GM18861 (cell line): ENCODE results near the gene ZNF746.

Experiments
- ATAC-seq: cut with Tn5 transposase; IDR thresholded peaks from one replicate; pipeline ENCODE4 v1.9.1; 2021; ENCODE audit not compliant: unreplicated experiment

ZNF746 gene

DNA sequence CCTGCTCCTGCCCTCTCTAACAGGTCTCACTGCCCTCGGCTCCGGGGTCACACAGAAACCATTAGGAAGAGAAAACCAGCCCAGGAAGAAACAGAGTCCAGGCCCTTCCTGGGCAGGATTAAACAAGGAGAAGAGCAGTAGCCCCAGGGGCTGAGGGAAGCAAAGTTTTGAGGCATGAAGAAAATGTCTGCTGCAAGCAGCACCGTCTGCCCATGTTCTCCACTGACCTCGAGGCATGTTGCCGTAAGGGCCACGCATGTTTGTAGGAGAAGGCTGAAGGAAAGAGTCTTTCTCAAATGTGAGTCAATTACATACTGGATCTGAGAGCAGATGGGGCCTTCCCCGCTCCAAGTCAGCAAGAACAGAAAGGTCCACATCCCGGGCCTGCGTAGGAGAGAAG is 4.2 kb downstream of the ZNF746 start:
- ATAC-seq, result no peak

DNA sequence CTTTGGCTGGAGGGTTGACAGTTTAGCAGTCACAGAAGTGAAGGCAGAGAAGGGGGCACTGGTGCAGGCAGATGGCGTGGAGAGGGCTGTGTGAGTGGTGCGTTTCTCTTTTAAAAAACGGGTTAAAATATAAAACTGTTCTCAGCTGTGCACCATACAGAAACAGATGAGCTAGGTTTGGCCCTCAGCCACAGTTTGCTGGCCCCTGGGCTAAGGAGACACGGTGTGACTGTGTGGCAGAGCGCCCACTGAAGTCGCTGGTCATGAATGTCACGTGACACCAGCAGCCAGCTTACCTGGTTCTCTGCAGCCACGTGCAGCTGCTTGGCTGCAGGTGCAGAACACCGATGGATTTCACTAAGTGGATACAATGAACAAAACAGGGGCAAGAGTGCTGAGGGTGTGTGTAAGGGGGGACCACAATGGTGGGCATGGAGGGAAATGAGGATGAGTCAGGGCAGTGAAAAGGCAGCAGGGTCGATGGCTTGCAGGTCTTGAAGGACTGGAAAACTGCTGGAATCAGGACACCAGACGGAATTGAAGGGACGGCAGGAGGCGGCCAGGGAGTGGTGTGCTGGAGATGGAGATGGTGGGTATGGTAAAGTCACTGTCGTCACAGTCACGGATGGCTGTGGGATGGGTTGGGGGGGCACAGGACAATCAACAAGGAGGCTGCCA is 7.4 kb downstream of the ZNF746 start:
- no peak for ATAC-seq

DNA sequence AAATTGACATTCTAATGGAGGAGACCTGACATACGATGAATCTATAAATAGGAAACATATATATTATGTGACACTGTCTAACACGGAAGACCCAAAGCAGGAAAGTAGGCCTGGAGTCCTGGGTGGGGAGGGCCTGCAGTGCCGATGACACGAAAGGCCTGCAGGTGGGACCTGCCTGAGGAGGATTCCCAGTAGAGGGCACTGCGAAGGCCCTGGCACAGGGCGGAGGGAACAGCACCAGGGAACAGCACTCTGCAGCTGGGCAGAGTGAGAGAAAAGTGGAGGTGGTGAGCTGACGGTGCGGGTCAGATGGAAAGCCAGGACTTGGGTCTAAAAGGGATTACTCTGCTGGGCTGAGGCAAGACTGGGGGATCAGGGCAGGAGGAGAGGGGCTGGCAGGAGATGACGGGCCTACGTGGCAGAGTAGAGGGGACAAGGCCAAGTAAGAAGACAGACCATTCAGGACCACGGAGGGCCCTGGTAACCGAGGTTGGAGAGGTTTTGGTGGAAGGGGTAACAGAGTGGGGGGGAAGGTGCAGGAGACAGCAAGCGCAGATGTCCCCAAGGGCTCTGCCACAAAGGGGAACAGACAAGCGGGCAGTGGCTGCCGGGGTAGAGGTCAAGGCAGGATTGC is 8.1 kb downstream of the ZNF746 start:
- no peak for ATAC-seq

DNA sequence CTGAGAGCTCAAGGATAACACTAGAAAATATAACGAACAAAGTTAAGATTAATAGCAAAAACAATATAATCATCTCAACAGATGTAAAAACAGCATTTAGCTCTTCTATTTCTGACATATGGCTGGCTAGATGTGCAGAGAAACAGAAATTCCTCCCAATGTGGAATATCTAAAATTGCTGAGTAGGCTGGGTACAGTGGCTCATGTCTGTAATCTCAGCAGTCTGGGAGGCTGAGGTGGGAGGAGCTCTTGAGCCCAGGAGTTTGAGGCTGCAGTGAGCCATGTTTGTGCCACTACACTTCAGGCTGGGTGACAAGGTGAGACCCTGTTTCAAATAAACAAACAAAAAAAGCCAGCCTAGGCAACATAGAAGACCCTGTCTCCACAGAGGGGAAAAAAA is 18.0 kb downstream of the ZNF746 start:
- ATAC-seq, result no peak

DNA sequence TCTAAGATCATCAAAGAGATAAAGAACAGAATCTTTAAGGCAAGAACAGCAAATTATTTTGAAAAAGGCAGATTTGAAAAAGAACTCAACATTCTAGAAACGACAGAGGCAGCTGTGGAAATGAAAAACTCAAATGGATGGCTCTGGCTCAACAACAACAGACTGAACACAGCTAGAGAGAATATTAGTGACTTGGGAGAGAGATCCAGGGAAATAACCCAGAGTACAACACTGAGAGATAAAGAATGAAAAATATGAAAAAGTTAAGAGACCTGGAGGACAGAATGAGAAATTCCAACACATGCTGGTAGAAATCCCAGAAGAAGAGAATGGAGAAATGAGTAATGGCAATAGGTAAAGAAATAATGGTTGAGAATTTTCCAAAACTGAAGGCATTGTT is 18.9 kb downstream of the ZNF746 start:
- ATAC-seq, result no peak

DNA sequence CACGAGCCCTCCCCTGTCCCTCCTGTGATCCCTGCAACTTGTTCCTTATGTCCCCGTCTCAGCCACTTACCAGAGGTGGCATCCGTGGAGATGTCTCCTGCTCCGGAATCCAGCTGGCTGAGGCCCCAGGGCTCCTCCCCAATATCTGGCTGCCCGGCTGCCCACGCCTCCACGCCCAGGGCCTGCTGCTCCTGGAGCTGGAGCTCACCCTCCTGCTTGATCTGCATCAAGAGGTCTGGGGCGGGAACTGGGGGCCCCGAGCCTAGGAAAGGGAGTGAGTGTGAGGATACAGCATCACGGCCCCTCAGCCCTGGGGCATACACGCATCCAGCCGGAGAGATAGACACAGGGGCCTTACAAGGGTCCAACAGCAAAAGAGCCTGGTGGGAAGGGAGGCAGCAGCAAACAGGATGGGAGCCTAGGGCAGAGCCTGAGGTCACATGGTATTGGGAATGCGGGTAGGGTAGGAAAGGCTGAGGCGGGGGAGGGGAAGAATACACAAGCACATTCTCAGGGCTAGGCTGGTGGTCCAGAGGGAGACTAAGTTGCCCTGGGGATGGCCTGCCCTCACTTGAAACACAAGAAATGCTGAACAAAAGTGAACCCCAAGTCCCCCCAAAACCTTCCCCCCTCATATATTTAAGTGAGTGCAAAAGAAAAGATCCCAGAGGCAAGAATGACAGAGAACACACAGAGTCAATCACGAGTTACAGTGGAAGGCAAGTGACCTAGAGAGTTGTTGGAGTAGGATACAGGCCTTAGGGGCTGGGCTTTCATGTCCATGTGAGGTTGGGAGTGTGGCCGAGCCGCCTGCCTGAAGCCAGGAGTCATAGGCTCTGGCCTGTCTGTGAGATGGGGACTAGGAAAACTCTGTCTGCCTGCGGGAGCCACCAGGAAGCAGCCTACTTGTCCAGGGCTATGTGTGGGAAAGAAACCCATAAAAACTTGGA is 19.8 kb downstream of the ZNF746 start:
- no peak for ATAC-seq

DNA sequence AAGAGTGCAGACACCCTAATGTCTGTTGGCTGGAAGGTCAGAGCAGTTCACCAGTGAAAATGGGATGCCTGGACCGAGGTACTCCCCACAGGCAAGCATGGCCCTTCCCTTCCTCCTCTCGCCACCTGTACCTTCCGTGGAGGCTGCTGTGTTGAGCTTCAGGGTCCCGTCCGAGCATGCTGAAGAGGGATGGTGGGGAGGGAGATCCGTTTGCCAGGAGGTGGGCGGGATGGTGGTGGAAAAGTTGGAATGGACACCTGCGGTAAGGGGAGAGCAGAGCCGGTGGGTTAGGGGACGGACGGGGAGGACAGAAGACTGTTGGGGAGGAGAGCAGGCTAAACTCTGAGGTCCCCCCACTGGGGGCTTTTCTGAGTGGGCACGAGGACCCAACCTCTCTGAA is 20.8 kb downstream of the ZNF746 start:
- no peak for ATAC-seq

DNA sequence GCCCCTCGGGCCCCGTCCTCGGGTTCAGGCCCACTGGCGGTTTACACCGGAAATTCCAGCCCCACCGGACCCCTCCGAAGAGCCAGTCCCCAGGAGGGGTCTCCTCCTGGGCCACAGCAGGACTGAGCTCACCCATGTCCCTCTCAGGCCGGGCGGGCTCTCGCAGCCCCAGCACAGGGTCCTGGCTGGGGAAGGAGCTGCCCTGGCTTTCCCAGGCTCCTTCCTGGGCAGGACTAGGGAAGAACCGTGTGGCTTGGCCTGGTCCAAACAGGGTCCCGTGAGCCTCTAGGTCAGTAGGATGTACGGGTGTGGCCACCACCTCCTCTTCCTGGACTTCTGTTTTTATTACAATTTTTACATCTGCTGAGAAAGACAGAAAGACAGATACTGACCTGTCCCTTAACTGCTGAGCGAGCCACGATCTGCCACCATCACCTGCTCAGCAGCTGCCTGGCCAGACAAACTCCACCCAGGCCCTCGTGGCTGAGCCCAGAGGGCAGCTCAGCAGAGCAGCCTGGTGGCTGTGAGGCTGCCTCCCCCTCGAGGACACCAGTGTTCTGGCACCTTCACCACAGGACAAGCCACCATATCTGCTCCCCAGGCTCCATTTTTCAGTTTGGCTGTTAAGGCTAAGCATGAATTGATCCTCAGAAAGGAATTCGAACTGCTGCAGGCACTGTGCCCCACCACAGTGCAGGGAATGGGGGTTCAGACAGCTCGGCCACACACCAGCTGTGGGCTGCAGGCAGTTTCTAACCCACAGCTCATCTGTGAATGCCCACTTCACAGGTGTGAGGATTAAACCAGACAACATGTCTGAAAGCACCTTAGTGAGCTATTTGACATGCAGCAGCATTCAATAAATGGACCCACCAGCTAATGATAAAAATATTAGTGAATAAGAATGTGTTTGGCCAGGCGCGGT is 22.2 kb downstream of the ZNF746 start:
- ATAC-seq, result no peak

DNA sequence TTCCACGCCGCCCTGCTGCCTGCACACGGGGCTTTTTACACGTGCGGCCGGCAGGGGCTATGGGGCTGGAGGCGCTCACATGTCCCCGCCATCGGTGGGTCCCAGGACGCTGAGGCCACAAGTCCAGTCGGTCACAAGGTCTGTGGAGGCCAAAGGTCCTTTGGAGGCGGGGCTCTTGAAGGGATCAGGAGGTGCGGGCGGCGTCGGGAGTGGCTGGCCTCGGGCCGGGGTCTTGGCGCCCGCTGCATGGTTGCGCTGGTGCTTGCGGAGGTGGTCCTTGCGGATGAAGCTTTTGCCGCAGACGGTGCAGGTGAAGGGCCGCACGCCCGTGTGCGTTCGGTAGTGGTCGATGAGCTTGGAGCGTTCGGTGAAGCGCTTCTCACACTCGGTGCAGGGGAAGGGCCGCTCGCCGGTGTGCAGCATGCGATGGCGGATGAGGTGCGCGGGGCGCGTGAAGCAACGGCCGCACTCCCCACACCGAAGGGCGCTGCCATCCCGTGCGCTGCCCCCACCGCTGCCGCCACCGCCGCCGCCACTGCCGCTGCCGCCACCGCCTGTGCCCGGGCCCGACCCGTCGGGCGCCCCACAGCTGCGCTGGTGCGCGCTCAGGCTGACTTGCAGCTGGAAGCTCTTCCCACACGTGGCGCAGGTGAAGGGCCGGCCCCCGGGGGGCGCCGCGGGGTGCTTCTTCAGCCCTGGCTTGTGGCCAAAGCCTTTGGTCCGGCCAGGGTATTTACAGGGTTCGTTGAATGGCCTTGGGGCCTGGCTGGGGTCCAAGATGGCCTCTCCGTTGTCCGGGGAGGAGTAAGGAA is 23.1 kb downstream of the ZNF746 start:
- no peak for ATAC-seq

DNA sequence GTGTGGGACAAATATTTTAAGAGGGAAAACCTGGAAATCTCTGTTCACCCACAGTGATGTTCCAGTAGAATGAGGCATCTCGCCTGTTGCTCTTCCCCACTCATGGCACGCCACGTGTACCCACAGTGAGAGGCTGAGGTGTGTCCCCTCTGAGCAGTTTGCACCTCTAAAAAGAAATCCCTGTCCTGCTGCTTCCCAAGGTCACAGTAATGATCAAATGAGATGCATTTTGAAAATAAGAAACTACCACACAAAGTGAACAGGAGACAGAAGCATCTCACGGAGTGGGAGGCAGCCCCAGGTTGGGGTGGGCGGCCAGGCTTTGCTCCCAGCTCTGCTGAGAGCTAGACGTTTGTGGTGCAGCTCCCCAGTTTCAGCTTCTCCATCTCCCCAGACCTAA is 24.4 kb downstream of the ZNF746 start:
- no peak for ATAC-seq

DNA sequence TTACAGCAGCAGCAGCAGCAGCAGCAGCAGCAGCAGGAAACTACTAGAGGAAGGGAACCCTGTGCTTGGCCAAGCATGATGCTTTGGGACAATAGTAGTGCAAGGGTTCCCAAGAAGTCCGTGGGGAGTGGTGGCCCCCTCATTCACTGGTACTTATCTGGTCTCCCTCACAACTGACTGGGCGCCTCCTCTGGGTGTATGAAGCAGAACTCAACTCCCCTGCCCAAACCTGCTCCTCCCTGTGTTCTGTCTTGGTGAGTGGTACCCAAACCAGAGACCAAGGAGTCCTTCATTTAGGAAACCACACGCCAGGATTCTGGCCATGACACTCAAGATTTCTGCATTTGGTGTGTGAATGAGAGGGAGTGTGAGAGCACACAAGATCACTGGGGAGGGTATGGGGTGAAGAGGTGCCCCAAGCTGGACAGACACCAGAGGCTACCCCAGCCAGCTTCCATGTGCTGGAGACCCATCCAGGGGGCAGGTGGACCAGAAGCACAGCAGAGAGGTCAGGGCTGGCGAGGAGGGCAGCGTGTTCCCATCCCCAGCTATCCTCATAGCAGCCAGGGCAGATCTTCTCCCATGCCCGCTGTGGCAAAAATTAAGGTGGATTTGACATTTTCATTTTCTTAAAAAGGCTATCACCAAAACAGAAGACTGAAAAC is 26.2 kb downstream of the ZNF746 start:
- no peak for ATAC-seq

DNA sequence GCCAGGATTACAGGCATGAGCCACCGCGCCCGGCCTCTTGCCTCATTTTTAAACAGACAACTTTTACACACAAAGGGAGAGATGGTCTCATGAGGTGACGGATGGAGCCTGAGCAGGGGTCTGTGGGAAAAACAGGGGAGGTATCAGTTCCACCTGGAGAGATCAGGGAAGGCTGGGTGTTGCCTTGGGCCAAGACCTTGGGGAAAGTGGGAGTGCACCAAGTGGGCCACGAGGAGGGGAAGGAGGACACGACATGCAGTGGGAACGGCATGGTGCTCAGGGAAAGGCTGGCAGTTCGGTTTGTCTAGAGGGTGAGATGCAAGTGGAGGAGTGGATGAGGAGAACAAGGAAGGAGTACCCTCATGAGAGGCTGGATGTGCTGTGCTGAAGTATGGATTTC is 27.8 kb downstream of the ZNF746 start:
- no peak for ATAC-seq

DNA sequence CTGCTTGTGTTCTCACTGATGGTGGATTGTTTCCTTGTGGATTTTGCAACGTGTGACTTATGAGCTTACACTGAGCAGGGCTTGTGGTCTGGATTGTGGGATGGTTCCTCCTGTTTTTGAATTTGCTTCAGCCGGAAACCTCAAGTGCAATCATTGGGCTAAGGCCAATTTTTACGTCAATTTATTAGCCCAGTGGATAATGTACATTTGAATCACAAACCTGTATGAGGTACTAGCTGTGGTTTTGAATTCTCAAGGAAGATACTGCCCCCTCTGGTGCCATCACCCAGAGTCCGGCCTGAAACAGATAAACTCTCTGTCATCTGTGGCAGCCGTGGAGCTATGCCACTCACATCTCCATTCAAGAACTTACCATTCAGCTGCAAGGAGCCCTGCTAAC is 29.4 kb downstream of the ZNF746 start:
- ATAC-seq, result no peak

DNA sequence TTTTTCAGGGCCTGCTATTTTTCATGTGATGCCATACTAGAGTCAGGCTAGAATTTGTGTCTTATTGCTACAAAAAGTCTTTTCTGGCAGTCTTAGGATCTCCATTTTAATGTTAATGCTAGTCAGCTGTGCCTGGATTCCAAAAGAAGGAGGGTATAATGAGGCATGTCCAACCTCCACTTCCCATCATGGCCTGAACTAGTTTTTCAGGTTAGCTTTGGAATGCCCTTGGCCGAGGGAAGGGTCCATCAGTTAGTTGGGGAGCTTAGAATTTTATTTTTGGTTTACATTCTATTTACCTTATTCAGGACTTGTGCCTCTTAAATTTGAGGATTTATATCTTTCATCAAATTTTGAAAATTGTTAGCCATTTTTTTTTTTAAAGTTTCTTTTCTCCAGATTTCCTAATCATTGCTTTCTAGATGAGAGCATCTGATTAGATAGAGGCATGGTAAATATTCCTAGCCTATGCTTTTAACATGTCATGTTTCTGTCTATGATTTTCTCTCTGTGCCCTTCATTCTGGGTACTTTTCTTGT is 30.2 kb downstream of the ZNF746 start:
- no peak for ATAC-seq

DNA sequence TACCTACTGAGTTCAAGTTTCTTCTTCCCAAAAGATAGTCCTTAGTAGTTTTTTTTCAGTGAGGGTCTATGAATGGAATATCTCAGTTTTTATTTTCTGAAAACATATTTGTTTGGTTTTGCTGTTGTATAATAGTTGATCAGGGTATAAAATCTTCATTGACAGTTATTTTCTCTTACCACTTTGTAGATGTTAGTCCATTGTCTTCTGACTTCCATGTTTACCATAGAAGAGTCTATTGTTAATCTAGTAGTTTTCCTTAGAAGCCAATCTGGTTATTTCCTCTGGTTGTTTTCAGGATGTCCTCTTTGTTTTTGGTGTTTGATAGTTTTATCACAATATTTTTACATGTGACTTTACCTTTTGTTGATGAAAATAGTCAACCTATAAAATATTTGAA is 31.2 kb downstream of the ZNF746 start:
- no peak for ATAC-seq

DNA sequence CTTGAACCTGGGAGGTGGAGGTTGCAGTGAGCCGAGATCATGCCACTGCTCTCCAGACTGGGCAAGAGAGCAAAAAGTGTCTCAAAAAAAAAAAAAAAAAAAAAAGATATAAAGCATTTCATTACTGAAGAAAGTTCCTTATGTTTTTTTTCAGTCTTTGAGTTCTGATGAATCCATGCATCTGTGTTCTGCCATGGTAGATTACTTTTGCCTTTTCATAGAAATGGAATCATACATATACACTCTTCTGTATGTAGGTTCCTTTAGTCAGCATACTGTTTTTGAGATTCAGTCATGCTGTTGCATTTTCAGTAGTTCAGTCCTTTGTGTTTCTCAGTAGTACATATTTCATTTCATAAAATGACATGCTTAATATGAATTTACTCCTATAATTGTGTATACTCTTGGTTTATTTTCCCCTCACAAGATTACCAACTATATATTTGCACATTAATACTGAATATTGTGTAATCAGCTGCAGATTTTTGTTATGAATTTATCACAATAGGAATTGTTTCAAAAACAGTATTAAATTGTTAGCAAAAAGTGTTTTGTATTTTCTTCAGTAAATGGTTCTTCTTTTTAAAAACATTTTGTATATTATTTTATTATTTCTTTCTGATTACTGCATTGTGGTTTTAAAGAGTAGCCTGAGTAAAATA is 34.0 kb downstream of the ZNF746 start:
- ATAC-seq, result no peak

DNA sequence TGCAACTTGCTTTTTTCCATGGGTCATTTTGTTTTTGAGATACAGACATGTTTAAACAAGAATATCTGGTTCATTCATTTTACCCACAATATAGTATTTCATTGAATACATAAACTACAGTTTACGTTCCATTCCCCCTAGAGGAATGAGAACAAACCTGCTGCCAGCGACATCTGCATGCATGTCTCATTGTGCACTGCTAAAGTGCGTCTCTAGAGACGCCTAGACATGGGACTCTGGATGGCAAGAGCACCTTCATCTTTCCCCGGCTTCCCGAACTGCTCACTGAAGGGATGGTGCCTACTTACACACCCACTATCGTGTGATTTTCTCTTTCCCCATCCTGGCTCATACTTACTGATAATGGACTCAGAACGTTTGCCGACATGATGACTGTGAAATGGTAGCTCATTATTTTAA is 35.5 kb downstream of the ZNF746 start:
- no peak for ATAC-seq

DNA sequence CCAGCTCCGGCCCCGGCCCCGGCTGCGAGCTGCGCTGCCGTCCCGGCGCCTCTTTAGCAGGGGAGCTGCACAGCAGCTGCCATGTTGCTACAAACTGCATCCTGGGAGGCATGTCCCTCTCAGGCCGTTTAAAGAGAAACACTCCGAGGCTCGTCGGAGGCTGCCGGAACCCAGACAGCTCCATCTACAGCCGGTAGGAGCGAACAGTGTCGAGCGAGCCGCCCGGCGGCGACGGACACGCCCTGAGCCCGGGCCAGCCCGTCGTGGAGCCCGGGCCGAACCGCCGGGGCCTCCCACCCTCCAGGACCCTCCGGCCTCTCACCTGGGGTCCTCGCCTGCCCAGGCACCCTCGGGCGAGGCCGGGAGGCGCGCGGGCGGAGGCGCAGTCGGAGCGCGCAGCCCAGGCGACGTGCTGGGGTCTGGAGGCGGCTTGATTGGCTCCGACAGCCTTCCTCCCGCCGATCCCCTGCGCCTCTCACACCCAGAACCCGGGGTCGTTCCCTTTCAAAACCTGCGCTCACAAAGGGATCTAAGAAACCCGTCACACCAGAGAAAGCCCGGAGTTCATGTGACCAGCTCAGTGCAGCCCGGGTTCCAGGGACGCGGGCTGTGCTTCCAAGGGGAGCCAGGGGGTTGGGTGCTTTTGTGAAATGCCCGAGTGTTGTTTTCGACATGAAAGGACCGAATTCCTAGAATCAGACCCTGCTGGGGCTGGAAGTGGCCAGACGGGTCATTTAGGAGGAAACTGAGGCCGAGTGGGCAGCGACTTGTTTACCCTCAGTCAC is 36.9 kb downstream of the ZNF746 start, which contains the start of gene ZNF777:
ZNF777 (minus strand) TSS at position 570 of the 785 bp plus-strand sequence. CDS start 5,040 bp downstream, outside the sequence.
- peak; percentile 98 for ATAC-seq
